Adrenal gland (tissue), 5 donors: ENCODE data around the gene C10orf90.

ENCODE experiments used
- CTCF ChIP-seq, 6 experiments: fragments of 450-650 bp in 4 of 6; fragments of 200-600 bp in 2 of 6; sonication (generic) in 1 of 6; IDR thresholded peaks; 1 replicate in 5 of 6; 2 replicates in 1 of 6; pipeline versions ENCODE4 v1.5.1 to v1.8.0; 2016 to 2021; ENCODE audit warnings: antibody characterized with exemption in 6 of 6, mild to moderate bottlenecking in 2 of 6, moderate library complexity in 1 of 6
- POLR2A ChIP-seq, 2 donors: fragments of 450-650 bp; IDR thresholded peaks; one replicate each; pipeline ENCODE4 v1.6.1; 2017; ENCODE audit warnings: antibody characterized with exemption in 2 of 2, mild to moderate bottlenecking in 2 of 2, moderate library complexity in 1 of 2
- donor health status: DM: no; HTN: no; CAD: no.

GRCh38 chr10:126689461-126689994 lies 19.0 kb upstream of the C10orf90 start:
- TF ChIP-seq POLR2A (IDR thresholded peaks at IDR 0.05) (no peak), CTCF (IDR thresholded peaks at IDR 0.05) (no peak)
